Prostate gland (tissue), 2 donors: ENCODE data around the gene ELOA. TPM values are rescaled to one million over a fixed set of nuclear protein-coding genes. Genes with fewer than 3 reads are reported as not detected.

Experiments
- DNase-seq: peaks from one replicate; pipeline ENCODE4 v3.0.0-alpha.2; 2019; ENCODE audit warnings: low spot score
- H3K27ac ChIP-seq, 2 donors: fragments of 200-600 bp; sonication (generic); 2 replicates each; pipeline ENCODE4 v1.5.1; 2017 to 2019
- H3K27me3 ChIP-seq: fragments of 200-600 bp; sonication (generic); replicated peaks from 2 replicates; pipeline ENCODE4 v1.5.1; 2019; ENCODE audit not compliant: insufficient read depth
- H3K36me3 ChIP-seq, 2 donors: fragments of 200-600 bp; sonication (generic); 1 replicate in 1 of 2; 2 replicates in 1 of 2; pipeline versions ENCODE4 v1.5.1 to v1.8.1; 2017 to 2019
- H3K4me1 ChIP-seq: fragments of 200-600 bp; sonication (generic); replicated peaks from 2 replicates; pipeline ENCODE4 v1.5.1; 2019
- H3K4me3 ChIP-seq, 2 donors: fragments of 200-600 bp; sonication (generic); 2 replicates each; pipeline ENCODE4 v1.5.1; 2017 to 2019
- H3K9me3 ChIP-seq: fragments of 200-600 bp; sonication (generic); 2 replicates; pipeline ENCODE4 v1.5.1; 2017
- POLR2A ChIP-seq: fragments of 450-650 bp; IDR thresholded peaks from one replicate; pipeline ENCODE4 v1.6.1; 2016; ENCODE audit warnings: antibody characterized with exemption, mild to moderate bottlenecking
- POLR2AphosphoS5 ChIP-seq: sonication (generic); formaldehyde crosslinking; IDR thresholded peaks from one replicate; pipeline ENCODE4 v1.6.1; 2017; ENCODE audit warnings: antibody characterized with exemption
- WGBS: methylation state at CpG from one replicate; pipeline ENCODE4 v1.1.5; 2018; 5-methylcytosine and 5-hydroxymethylcytosine counted together
- intact Hi-C: fragments of 100-400 bp; cut with DNase I; formaldehyde crosslinking; loops from one replicate; pipeline ENCODE4 v1.14.2; 2022
- total RNA-seq, 2 donors: library from RNA; depleted of rRNA; stranded (reverse); fragments of >200 nt; gene quantifications; one replicate each; pipeline ENCODE4 v1.1.0, GENCODE V29; 2016
- TF ChIP-seq, protein P1 (sequence below), 4 experiments: fragments of 200-600 bp in 2 of 4; fragments of 450-650 bp in 2 of 4; sonication (generic) in 2 of 4; IDR thresholded peaks; 1 replicate in 3 of 4; 2 replicates in 1 of 4; pipeline ENCODE4 v1.5.1; 2016 to 2019; ENCODE audit warnings: antibody characterized with exemption in 4 of 4, mild to moderate bottlenecking in 2 of 4, moderate library complexity in 2 of 4

The ELOA gene
- total RNA-seq, 2 donors from 2014 or later: 35.7 to 42.1 TPM

- WGBS: 32% methylated on average over 1 of the region's 1 CpG
- H3K36me3 ChIP-seq: peaks cover 0 to under 1% of the 10 kb centered on the region in 2 donors
- no peak for TF ChIP-seq POLR2A
- TF ChIP-seq, protein P1, sequence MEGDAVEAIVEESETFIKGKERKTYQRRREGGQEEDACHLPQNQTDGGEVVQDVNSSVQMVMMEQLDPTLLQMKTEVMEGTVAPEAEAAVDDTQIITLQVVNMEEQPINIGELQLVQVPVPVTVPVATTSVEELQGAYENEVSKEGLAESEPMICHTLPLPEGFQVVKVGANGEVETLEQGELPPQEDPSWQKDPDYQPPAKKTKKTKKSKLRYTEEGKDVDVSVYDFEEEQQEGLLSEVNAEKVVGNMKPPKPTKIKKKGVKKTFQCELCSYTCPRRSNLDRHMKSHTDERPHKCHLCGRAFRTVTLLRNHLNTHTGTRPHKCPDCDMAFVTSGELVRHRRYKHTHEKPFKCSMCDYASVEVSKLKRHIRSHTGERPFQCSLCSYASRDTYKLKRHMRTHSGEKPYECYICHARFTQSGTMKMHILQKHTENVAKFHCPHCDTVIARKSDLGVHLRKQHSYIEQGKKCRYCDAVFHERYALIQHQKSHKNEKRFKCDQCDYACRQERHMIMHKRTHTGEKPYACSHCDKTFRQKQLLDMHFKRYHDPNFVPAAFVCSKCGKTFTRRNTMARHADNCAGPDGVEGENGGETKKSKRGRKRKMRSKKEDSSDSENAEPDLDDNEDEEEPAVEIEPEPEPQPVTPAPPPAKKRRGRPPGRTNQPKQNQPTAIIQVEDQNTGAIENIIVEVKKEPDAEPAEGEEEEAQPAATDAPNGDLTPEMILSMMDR (IDR thresholded peaks at IDR 0.05): peak in 2 of 4 experiments; percentile 30 to 32
- TF ChIP-seq POLR2AphosphoS5: no peak
- no peaks in the 10 kb centered on the region for H3K9me3 ChIP-seq
- H3K27ac ChIP-seq: no peak overlapping the region
- DNase-seq: no peak
- peaks cover 7% of the 10 kb centered on the region for H3K4me1 ChIP-seq
- no peaks in the 10 kb centered on the region for H3K27me3 ChIP-seq
- intact Hi-C loops: no loop called here
- no peak overlapping the region for H3K4me3 ChIP-seq
Observed at GRCh38 chr1:23745515-23745914, 2.2 kb downstream of the ELOA start.

- Histone ChIP-seq H3K27me3 (no peaks in the 10 kb centered on the region), H3K27ac (no peak overlapping the region), H3K4me3 (no peak overlapping the region), H3K4me1 (peaks cover 7% of the 10 kb centered on the region), H3K9me3 (no peaks in the 10 kb centered on the region), H3K36me3 (peaks cover 12 to 24% of the 10 kb centered on the region in 2 donors)
- TF ChIP-seq POLR2AphosphoS5 (no peak), POLR2A (no peak)
- TF ChIP-seq, protein P1 (IDR thresholded peaks at IDR 0.05): no peak
- WGBS: 68% methylated on average over 3 of the region's 3 CpGs
- DNase-seq: no peak
- intact Hi-C loops: no loop called here
Observed at GRCh38 chr1:23748016-23748415, 4.7 kb downstream of the ELOA start.

GRCh38 chr1:23751050-23751814 is 8.0 kb downstream of the ELOA start:
- Histone ChIP-seq H3K9me3 (no peaks in the 10 kb centered on the region), H3K4me3 (no peak overlapping the region), H3K36me3 (peaks cover 17 to 44% of the 10 kb centered on the region in 2 donors), H3K4me1 (peaks cover 3% of the 10 kb centered on the region), H3K27ac (no peak overlapping the region), H3K27me3 (no peaks in the 10 kb centered on the region)
- DNase-seq: peak; percentile 35
- 67% methylated on average over 11 of the region's 11 CpGs for WGBS
- no peak for TF ChIP-seq POLR2A
- TF ChIP-seq POLR2AphosphoS5: peak; percentile 41
- TF ChIP-seq, protein P1 (IDR thresholded peaks at IDR 0.05): peak in 3 of 4 experiments; percentile 52 to 59 (median 56)
- intact Hi-C loops: no loop called here

GRCh38 chr1:23751815-23752200 is 8.5 kb downstream of the ELOA start:
- no peak overlapping the region for H3K4me3 ChIP-seq
- 77% methylated on average over 4 of the region's 4 CpGs for WGBS
- H3K27me3 ChIP-seq: no peaks in the 10 kb centered on the region
- intact Hi-C loops: no loop called here
- peaks cover 22 to 49% of the 10 kb centered on the region in 2 donors for H3K36me3 ChIP-seq
- H3K9me3 ChIP-seq: no peaks in the 10 kb centered on the region
- H3K4me1 ChIP-seq: peaks cover 3% of the 10 kb centered on the region
- no peak overlapping the region for H3K27ac ChIP-seq
- DNase-seq: no peak
- TF ChIP-seq, protein P1 (IDR thresholded peaks at IDR 0.05): no peak
- TF ChIP-seq POLR2AphosphoS5 (no peak), POLR2A (no peak)

GRCh38 chr1:23752909-23753308 is 9.6 kb downstream of the ELOA start:
- TF ChIP-seq POLR2A (no peak), POLR2AphosphoS5 (no peak)
- TF ChIP-seq, protein P1 (IDR thresholded peaks at IDR 0.05): no peak
- Histone ChIP-seq H3K27ac (no peak overlapping the region), H3K4me1 (peaks cover 3% of the 10 kb centered on the region), H3K9me3 (no peaks in the 10 kb centered on the region), H3K4me3 (no peak overlapping the region), H3K36me3 (peaks cover 27 to 54% of the 10 kb centered on the region in 2 donors), H3K27me3 (no peaks in the 10 kb centered on the region)
- WGBS: 94% methylated on average over 1 of the region's 1 CpG
- DNase-seq: no peak
- intact Hi-C loops: no loop called here
